Natural killer cell (primary cell): ENCODE data around the gene ICE1. TPM values are rescaled to one million over a fixed set of nuclear protein-coding genes. Genes with fewer than 3 reads are reported as not detected.
"Not testable (repeated sequence)": the region's sequence is repeated elsewhere in the genome, so short reads cannot be mapped to it uniquely, and the experiment has no call there.

Source experiments
- ATAC-seq, 3 donors: fragments of 150-1000 bp in 2 of 3; fragments of 200-7000 bp in 1 of 3; cut with Tn5 transposase; 1 replicate in 1 of 3; 2 replicates in 2 of 3; pipeline ENCODE4 v1.10.0; 2021; ENCODE audit warnings: mild to moderate bottlenecking in 2 of 3, moderate library complexity in 2 of 3
- DNase-seq, 2 donors: peaks; one replicate each; pipeline versions ENCODE4 v3.0.0 to v3.0.0-alpha.2; 2013 to 2021; ENCODE audit warnings: mixed read lengths in 1 of 2
- H3K27ac ChIP-seq: one replicate; pipeline ENCODE4 v1.5.1; 2013; ENCODE audit warnings: mild to moderate bottlenecking, low read length
- H3K27me3 ChIP-seq: one replicate; pipeline ENCODE4 v1.6.1; 2013; ENCODE audit warnings: low read length; ENCODE audit not compliant: control insufficient read depth, insufficient read depth
- H3K36me3 ChIP-seq: one replicate; pipeline ENCODE4 v1.6.1; 2013; ENCODE audit warnings: low read length; ENCODE audit not compliant: control insufficient read depth, insufficient read depth
- H3K4me1 ChIP-seq: one replicate; pipeline ENCODE4 v1.6.1; 2013; ENCODE audit warnings: low read length; ENCODE audit not compliant: control insufficient read depth, insufficient read depth
- H3K4me3 ChIP-seq: one replicate; pipeline ENCODE4 v1.5.1; 2013; ENCODE audit warnings: low read length
- H3K9me3 ChIP-seq: one replicate; pipeline ENCODE4 v1.6.1; 2013; ENCODE audit warnings: low read length; ENCODE audit not compliant: control insufficient read depth, insufficient read depth
- H3K27ac Mint-ChIP-seq, 2 donors: one replicate each; pipeline ENCODE4 v1.8.0; 2022; ENCODE audit warnings: mild to moderate bottlenecking in 2 of 2, mixed read lengths in 2 of 2, moderate library complexity in 1 of 2
- H3K27me3 Mint-ChIP-seq, 2 donors: one replicate each; pipeline ENCODE4 v1.8.0; 2022; ENCODE audit warnings: low read depth in 2 of 2, mixed read lengths in 2 of 2
- H3K36me3 Mint-ChIP-seq: one replicate; pipeline ENCODE4 v1.8.0; 2022; ENCODE audit warnings: mixed read lengths
- H3K4me1 Mint-ChIP-seq, 2 donors: one replicate each; pipeline ENCODE4 v1.8.0; 2022; ENCODE audit warnings: mixed read lengths in 2 of 2
- H3K4me3 Mint-ChIP-seq: one replicate; pipeline ENCODE4 v1.8.0; 2022; ENCODE audit warnings: mild to moderate bottlenecking, moderate library complexity, mixed read lengths
- H3K9me3 Mint-ChIP-seq, 2 donors: one replicate each; pipeline ENCODE4 v1.8.0; 2022; ENCODE audit warnings: mixed read lengths in 2 of 2
- WGBS: methylation state at CpG from one replicate; pipeline ENCODE4 v1.1.7; 2013; ENCODE audit warnings: missing lambda C conversion rate; ENCODE audit not compliant: insufficient coverage; 5-methylcytosine and 5-hydroxymethylcytosine counted together
- intact Hi-C: fragments of 100-400 bp; cut with micrococcal nuclease; formaldehyde crosslinking; loops from one replicate; pipeline ENCODE4 v1.14.2; 2022
- total RNA-seq, 4 donors: library from RNA; stranded (reverse); fragments of 120-200 nt in 1 of 4; gene quantifications; one replicate each; pipeline versions ENCODE4 v1.2.3 to v1.2.4, GENCODE V29; 2013 to 2022
- TF ChIP-seq, protein P1 (sequence below): fragments of 200-600 bp; IDR thresholded peaks from one replicate; pipeline ENCODE4 v1.8.0; 2022; ENCODE audit warnings: antibody characterized with exemption

ICE1 gene
- total RNA-seq, 3 donors from 2014 or later (not counting 1 experiment from before 2014, with no cell fraction given), result 29.7 to 44.5 (median 36.6) TPM

DNA sequence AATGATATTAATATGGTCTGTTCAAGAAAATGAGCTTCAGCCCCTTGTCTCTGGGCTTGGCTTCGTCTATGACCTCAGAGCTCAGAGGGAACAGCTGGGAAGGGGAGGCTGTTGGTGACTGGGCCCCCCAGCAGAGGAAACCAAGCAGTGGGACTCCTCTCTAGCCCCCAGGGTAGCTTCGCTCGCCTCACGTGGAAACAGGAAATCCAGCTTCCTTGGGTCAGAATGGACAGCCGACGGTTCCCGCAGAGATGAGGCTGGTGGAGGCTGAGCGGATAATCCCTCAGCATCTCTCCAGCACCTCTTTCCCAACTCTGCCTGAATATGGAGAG lies 37.2 kb upstream of the ICE1 start:
- no peaks in the 10 kb centered on the region for H3K36me3 Mint-ChIP-seq
- no peak overlapping the region for H3K27ac Mint-ChIP-seq
- intact Hi-C loops, result no loop called here
- no peaks in the 10 kb centered on the region for H3K36me3 ChIP-seq
- H3K4me3 Mint-ChIP-seq, result no peak overlapping the region
- H3K4me3 ChIP-seq, result no peak overlapping the region
- 63% methylated on average over 8 of the region's 8 CpGs for WGBS
- no peaks in the 10 kb centered on the region for H3K4me1 Mint-ChIP-seq
- ATAC-seq (no peak), DNase-seq (no peak)
- H3K9me3 ChIP-seq, result no peaks in the 10 kb centered on the region
- no peaks in the 10 kb centered on the region for H3K9me3 Mint-ChIP-seq
- no peak overlapping the region for H3K27ac ChIP-seq
- H3K4me1 ChIP-seq, result no peaks in the 10 kb centered on the region
- peaks cover 4 to 7% of the 10 kb centered on the region in 2 donors for H3K27me3 Mint-ChIP-seq
- H3K27me3 ChIP-seq, result no peaks in the 10 kb centered on the region
- TF ChIP-seq, protein P1, sequence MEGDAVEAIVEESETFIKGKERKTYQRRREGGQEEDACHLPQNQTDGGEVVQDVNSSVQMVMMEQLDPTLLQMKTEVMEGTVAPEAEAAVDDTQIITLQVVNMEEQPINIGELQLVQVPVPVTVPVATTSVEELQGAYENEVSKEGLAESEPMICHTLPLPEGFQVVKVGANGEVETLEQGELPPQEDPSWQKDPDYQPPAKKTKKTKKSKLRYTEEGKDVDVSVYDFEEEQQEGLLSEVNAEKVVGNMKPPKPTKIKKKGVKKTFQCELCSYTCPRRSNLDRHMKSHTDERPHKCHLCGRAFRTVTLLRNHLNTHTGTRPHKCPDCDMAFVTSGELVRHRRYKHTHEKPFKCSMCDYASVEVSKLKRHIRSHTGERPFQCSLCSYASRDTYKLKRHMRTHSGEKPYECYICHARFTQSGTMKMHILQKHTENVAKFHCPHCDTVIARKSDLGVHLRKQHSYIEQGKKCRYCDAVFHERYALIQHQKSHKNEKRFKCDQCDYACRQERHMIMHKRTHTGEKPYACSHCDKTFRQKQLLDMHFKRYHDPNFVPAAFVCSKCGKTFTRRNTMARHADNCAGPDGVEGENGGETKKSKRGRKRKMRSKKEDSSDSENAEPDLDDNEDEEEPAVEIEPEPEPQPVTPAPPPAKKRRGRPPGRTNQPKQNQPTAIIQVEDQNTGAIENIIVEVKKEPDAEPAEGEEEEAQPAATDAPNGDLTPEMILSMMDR, result no peak

DNA sequence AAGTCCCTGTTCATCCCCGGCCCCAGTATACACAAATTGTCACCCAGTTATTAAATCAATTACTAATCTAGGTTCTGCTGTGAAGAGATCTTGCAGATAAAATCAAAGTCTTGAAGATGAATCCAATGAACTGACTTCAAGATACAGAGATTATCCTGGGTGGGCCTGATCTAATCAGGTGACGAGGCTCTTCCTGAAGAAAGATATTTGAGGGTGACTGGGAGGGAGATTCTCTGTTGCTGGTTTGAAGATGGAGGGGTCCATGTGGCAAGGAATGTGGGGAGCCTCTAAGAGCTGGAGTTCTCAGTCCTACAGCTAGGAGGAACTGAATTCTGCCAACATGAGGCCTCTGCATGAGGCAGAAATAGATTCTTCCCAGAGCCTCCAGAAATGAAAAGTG lies 36.1 kb upstream of the ICE1 start:
- H3K4me3 ChIP-seq, result no peak overlapping the region
- DNase-seq (no peak), ATAC-seq (no peak)
- no peaks in the 10 kb centered on the region for H3K36me3 ChIP-seq
- Mint-ChIP-seq H3K27me3 (peaks cover 4 to 7% of the 10 kb centered on the region in 2 donors), H3K27ac (no peak overlapping the region), H3K4me3 (no peak overlapping the region), H3K9me3 (no peaks in the 10 kb centered on the region), H3K4me1 (no peaks in the 10 kb centered on the region), H3K36me3 (no peaks in the 10 kb centered on the region)
- no peak overlapping the region for H3K27ac ChIP-seq
- no peaks in the 10 kb centered on the region for H3K9me3 ChIP-seq
- no peaks in the 10 kb centered on the region for H3K27me3 ChIP-seq
- TF ChIP-seq, protein P1, result no peak
- no peaks in the 10 kb centered on the region for H3K4me1 ChIP-seq
- intact Hi-C loops, result no loop called here
- 93% methylated on average over 1 of the region's 2 CpGs for WGBS

DNA sequence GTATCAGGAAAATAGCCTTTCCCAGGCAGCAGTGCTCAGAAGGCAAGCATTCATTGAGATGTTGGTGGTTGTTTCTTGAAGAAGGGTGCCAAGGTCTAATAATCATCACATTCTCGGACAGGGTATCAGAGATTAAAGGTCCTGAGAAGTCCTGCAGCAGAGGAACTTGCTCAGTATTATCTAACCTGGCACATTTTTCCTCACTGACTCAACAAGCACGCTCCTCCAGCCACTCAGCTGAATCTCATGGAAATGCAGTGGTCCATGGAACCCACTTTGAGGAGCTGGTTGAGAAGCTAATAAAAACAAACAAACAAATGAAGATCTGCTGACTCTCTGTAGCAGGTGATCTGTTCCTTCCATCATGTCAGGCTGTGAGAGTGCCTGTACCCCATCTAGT lies 35.3 kb upstream of the ICE1 start:
- Histone ChIP-seq H3K27me3 (no peaks in the 10 kb centered on the region), H3K9me3 (no peaks in the 10 kb centered on the region), H3K36me3 (no peaks in the 10 kb centered on the region), H3K4me3 (no peak overlapping the region), H3K4me1 (no peaks in the 10 kb centered on the region), H3K27ac (no peak overlapping the region)
- intact Hi-C loops, result no loop called here
- TF ChIP-seq, protein P1, result no peak
- H3K4me3 Mint-ChIP-seq, result no peak overlapping the region
- H3K4me1 Mint-ChIP-seq, result no peaks in the 10 kb centered on the region
- no peaks in the 10 kb centered on the region for H3K9me3 Mint-ChIP-seq
- DNase-seq, result no peak
- no peak overlapping the region for H3K27ac Mint-ChIP-seq
- peaks cover 0 to under 1% of the 10 kb centered on the region in 2 donors for H3K27me3 Mint-ChIP-seq
- no peak for ATAC-seq
- no peaks in the 10 kb centered on the region for H3K36me3 Mint-ChIP-seq
- WGBS, result 82% methylated on average over 2 of the region's 2 CpGs

DNA sequence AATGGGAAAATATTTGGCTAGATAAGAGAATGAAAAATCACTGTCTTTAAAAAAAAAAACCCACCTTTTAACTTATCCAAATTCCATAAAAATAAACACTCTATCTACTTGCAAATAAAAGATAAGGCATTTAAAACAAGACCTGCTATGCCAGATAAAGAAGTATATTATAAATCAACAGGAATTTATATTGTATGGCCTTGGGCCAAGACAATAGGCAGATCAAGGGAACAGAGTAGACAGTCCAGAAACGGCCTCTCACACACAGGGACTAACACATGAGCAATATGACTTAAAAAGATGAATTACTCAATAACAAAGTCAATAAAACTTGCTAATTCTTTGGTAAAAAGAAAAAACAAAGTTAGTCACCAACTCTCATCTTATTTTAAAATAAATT lies 34.7 kb upstream of the ICE1 start:
- Mint-ChIP-seq H3K27ac (no peak overlapping the region), H3K4me3 (no peak overlapping the region), H3K9me3 (no peaks in the 10 kb centered on the region), H3K36me3 (no peaks in the 10 kb centered on the region), H3K4me1 (no peaks in the 10 kb centered on the region), H3K27me3 (no peaks in the 10 kb centered on the region)
- ATAC-seq (no peak), DNase-seq (no peak)
- Histone ChIP-seq H3K27ac (no peak overlapping the region), H3K4me3 (no peak overlapping the region), H3K36me3 (no peaks in the 10 kb centered on the region), H3K27me3 (no peaks in the 10 kb centered on the region), H3K9me3 (no peaks in the 10 kb centered on the region), H3K4me1 (no peaks in the 10 kb centered on the region)
- TF ChIP-seq, protein P1, result no peak
- no CpG with 5 or more reads among the region's 1 CpG for WGBS
- intact Hi-C loops, result no loop called here

DNA sequence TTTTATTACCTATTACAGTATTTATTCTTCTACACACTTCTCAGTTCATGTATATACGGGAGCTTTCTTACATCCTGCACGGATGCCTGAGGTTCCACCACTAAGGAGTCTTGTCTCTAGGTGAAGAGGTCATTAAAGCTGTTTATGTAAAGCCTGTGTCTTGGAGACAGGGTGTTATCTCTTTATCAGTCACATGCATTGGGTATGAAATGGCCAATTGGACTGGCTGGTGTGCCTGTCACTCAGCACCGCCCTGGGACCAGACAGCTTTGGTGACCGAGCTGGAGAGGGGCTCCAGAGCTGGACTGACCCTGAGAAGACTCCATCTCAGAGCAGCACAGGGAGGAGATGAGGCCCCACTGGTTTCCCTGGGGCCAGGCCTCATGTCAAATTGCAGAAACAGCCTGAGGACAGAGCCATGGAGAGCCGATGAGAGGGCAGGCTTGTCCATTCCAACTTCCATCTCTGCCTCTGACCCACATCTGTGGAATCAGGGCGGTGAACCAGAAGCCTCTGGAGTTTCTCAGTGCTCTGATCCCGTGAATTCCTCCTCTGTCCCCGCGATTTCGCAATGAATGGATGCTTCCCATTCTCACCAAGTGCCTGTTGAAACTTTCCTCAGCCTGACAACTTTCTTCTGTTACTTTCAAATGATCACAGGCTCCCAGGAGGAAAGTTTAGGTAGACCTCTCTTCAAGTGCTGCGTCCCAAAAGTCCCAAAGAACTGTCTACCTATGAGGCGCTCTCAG lies 32.2 kb upstream of the ICE1 start:
- ATAC-seq, H3K4me1 Mint-ChIP-seq: not testable (repeated sequence)
- 89% methylated on average over 5 of the region's 12 CpGs for WGBS

More for the DNA sequence above, 32.2 kb upstream of the ICE1 start:
- H3K27ac Mint-ChIP-seq, H3K36me3 ChIP-seq, H3K27me3 ChIP-seq, DNase-seq, H3K4me1 ChIP-seq, H3K4me3 ChIP-seq, H3K36me3 Mint-ChIP-seq, H3K9me3 ChIP-seq, intact Hi-C loops, H3K27me3 Mint-ChIP-seq, H3K4me3 Mint-ChIP-seq, H3K9me3 Mint-ChIP-seq, H3K27ac ChIP-seq: not testable (repeated sequence)
